ENCODE data around the gene PSME4.

The PSME4 gene

GRCh38 chr2:53881986-53882385 lies 88.8 kb downstream of the PSME4 start:
- no peak for DNase-seq (ENCODE audit: low read depth in 1 of 2, low spot score in 1 of 2)
- H3K4me3 ChIP-seq (replicated peaks; ENCODE audit: insufficient read depth, low read length) = no peak overlapping the region
- H3K27ac ChIP-seq (replicated peaks) = no peak overlapping the region
- no peaks in the 10 kb centered on the region for H3K27me3 ChIP-seq (ENCODE audit: insufficient read depth, poor library complexity, severe bottlenecking)
- TF ChIP-seq CTCF (IDR thresholded peaks at IDR 0.05; ENCODE audit: insufficient read depth, low read length) (no peak), SPI1 (IDR thresholded peaks at IDR 0.05; ENCODE audit: borderline replicate concordance, low read depth) (no peak), GABPA (IDR thresholded peaks at IDR 0.05; ENCODE audit: low read depth) (no peak), POLR2AphosphoS5 (IDR thresholded peaks at IDR 0.05; ENCODE audit: low read depth) (no peak), REST (IDR thresholded peaks at IDR 0.05; ENCODE audit: insufficient replicate concordance, low read depth) (no peak)

- H3K4me3 ChIP-seq (replicated peaks; ENCODE audit: insufficient read depth, low read length) = no peak overlapping the region
- H3K27ac ChIP-seq (replicated peaks) = no peak overlapping the region
- no peak for TF ChIP-seq REST (IDR thresholded peaks at IDR 0.05; ENCODE audit: insufficient replicate concordance, low read depth)
- no peak for TF ChIP-seq CTCF (IDR thresholded peaks at IDR 0.05; ENCODE audit: insufficient read depth, low read length)
- TF ChIP-seq SPI1 (IDR thresholded peaks at IDR 0.05; ENCODE audit: borderline replicate concordance, low read depth) = no peak
- no peak for TF ChIP-seq GABPA (IDR thresholded peaks at IDR 0.05; ENCODE audit: low read depth)
- no peak for TF ChIP-seq POLR2AphosphoS5 (IDR thresholded peaks at IDR 0.05; ENCODE audit: low read depth)
- DNase-seq (ENCODE audit: low read depth in 1 of 2, low spot score in 1 of 2) = no peak
- H3K27me3 ChIP-seq (ENCODE audit: insufficient read depth, poor library complexity, severe bottlenecking) = no peaks in the 10 kb centered on the region
These were observed 89.4 kb downstream of the PSME4 start for GRCh38 chr2:53881360-53881759.

- DNase-seq (ENCODE audit: low read depth in 1 of 2, low spot score in 1 of 2) = no peak
- Histone ChIP-seq H3K27me3 (ENCODE audit: insufficient read depth, poor library complexity, severe bottlenecking) (no peaks in the 10 kb centered on the region), H3K27ac (replicated peaks) (no peak overlapping the region), H3K4me3 (replicated peaks; ENCODE audit: insufficient read depth, low read length) (no peak overlapping the region)
- TF ChIP-seq SPI1 (IDR thresholded peaks at IDR 0.05; ENCODE audit: borderline replicate concordance, low read depth) (no peak), REST (IDR thresholded peaks at IDR 0.05; ENCODE audit: insufficient replicate concordance, low read depth) (no peak), CTCF (IDR thresholded peaks at IDR 0.05; ENCODE audit: insufficient read depth, low read length) (no peak), GABPA (IDR thresholded peaks at IDR 0.05; ENCODE audit: low read depth) (no peak), POLR2AphosphoS5 (IDR thresholded peaks at IDR 0.05; ENCODE audit: low read depth) (no peak)
These were observed 90.0 kb downstream of the PSME4 start for GRCh38 chr2:53880756-53881155.
